ENCODE measurements around the gene RAB11FIP4.
"Not testable (repeated sequence)": the region's sequence is repeated elsewhere in the genome, so short reads cannot be mapped to it uniquely, and the experiment has no call there.

The RAB11FIP4 gene

GRCh38 chr17:31431852-31432658 lies 40.6 kb downstream of the RAB11FIP4 start:
- DNase-seq (ENCODE audit: low read depth in 3 of 3), result no peak

- DNase-seq (ENCODE audit: low read depth in 3 of 3), result no peak
These were observed 41.8 kb downstream of the RAB11FIP4 start for GRCh38 chr17:31433091-31433790.

- DNase-seq (ENCODE audit: low read depth in 3 of 3), result no peak
These were observed 42.6 kb downstream of the RAB11FIP4 start for GRCh38 chr17:31433811-31434726.

- DNase-seq (ENCODE audit: low read depth in 3 of 3), result no peak
These were observed 43.2 kb downstream of the RAB11FIP4 start for GRCh38 chr17:31434727-31435050.

- DNase-seq (ENCODE audit: low read depth in 3 of 3), result no peak
These were observed 44.1 kb downstream of the RAB11FIP4 start for GRCh38 chr17:31435581-31435980.

GRCh38 chr17:31437720-31438400 lies 46.4 kb downstream of the RAB11FIP4 start:
- DNase-seq (ENCODE audit: low read depth in 3 of 3), result no peak

GRCh38 chr17:31439716-31440115 lies 48.2 kb downstream of the RAB11FIP4 start:
- no peak for DNase-seq (ENCODE audit: low read depth in 3 of 3)

GRCh38 chr17:31442276-31442675 lies 50.8 kb downstream of the RAB11FIP4 start:
- no peak for DNase-seq (ENCODE audit: low read depth in 3 of 3)

- DNase-seq (ENCODE audit: low read depth in 3 of 3), result not testable (repeated sequence)
These were observed 51.4 kb downstream of the RAB11FIP4 start for GRCh38 chr17:31442856-31443255.

- DNase-seq (ENCODE audit: low read depth in 3 of 3), result no peak
These were observed 51.9 kb downstream of the RAB11FIP4 start for GRCh38 chr17:31443386-31443785.

GRCh38 chr17:31444026-31444425 lies 52.6 kb downstream of the RAB11FIP4 start:
- DNase-seq (ENCODE audit: low read depth in 3 of 3), result no peak

- no peak for DNase-seq (ENCODE audit: low read depth in 3 of 3)
These were observed 54.9 kb downstream of the RAB11FIP4 start for GRCh38 chr17:31446195-31446967.

- no peak for DNase-seq (ENCODE audit: low read depth in 3 of 3)
These were observed 57.1 kb downstream of the RAB11FIP4 start for GRCh38 chr17:31448467-31449077.

- no peak for DNase-seq (ENCODE audit: low read depth in 3 of 3)
These were observed 57.6 kb downstream of the RAB11FIP4 start for GRCh38 chr17:31449111-31449510.

- DNase-seq (ENCODE audit: low read depth in 3 of 3), result no peak
These were observed 58.3 kb downstream of the RAB11FIP4 start for GRCh38 chr17:31449746-31450145.

- no peak for DNase-seq (ENCODE audit: low read depth in 3 of 3)
These were observed 60.6 kb downstream of the RAB11FIP4 start for GRCh38 chr17:31452101-31452500.

GRCh38 chr17:31452561-31453110 lies 61.2 kb downstream of the RAB11FIP4 start:
- DNase-seq (ENCODE audit: low read depth in 3 of 3), result no peak

- no peak for DNase-seq (ENCODE audit: low read depth in 3 of 3)
These were observed 62.4 kb downstream of the RAB11FIP4 start for GRCh38 chr17:31453896-31454295.

GRCh38 chr17:31456814-31457213 lies 65.3 kb downstream of the RAB11FIP4 start:
- no peak for DNase-seq (ENCODE audit: low read depth in 3 of 3)

Data from stimulated activated CD4-positive, alpha-beta T cell treated with anti-CD3 and anti-CD28 coated beads, TNF-alpha, amount 100 ng/mL, for 48 hours (primary cell).